Activated naive CD4-positive, alpha-beta T cell treated with anti-CD3 and anti-CD28 coated beads, Interleukin-2, amount 50 U/mL, for 16 hours (primary cell): ENCODE results near the gene PCDHGA1.

Experiments used
- DNase-seq: peaks from one replicate; pipeline ENCODE4 v3.0.0-alpha.2; 2020

The PCDHGA1 gene

GRCh38 chr5:141557681-141558136, 227.4 kb downstream of the PCDHGA1 start:
- peak; percentile 78 for DNase-seq

- no peak for DNase-seq
Observed at GRCh38 chr5:141558150-141558549, 227.8 kb downstream of the PCDHGA1 start.

GRCh38 chr5:141559461-141559860, 229.1 kb downstream of the PCDHGA1 start:
- DNase-seq: no peak

- no peak for DNase-seq
Observed at GRCh38 chr5:141560151-141560550, 229.8 kb downstream of the PCDHGA1 start.

- no peak for DNase-seq
Observed at GRCh38 chr5:141560725-141561483, 230.6 kb downstream of the PCDHGA1 start.
